Mesendoderm (in vitro differentiated cells): ENCODE data around the gene USP7.

Experiments used
- DNase-seq: peaks from one replicate; pipeline ENCODE4 v3.0.0; 2013
- H2AK5ac ChIP-seq: 2 replicates; pipeline ENCODE4 v1.6.1; 2013; ENCODE audit warnings: low read length, inconsistent platforms
- H2BK120ac ChIP-seq: 2 replicates; pipeline ENCODE4 v1.6.1; 2013; ENCODE audit warnings: low read depth, mild to moderate bottlenecking, low read length, moderate library complexity, mixed read lengths
- H2BK15ac ChIP-seq: replicated peaks from 2 replicates; pipeline ENCODE4 v1.6.1; 2013; ENCODE audit warnings: low read depth, mild to moderate bottlenecking, moderate library complexity
- H2BK5ac ChIP-seq: 2 replicates; pipeline ENCODE4 v1.6.1; 2013; ENCODE audit warnings: low read length, inconsistent platforms
- H3K18ac ChIP-seq: 2 replicates; pipeline ENCODE4 v1.6.1; 2013; ENCODE audit warnings: mild to moderate bottlenecking, low read length, mixed read lengths
- H3K23ac ChIP-seq: one replicate; pipeline ENCODE4 v1.6.1; 2013; ENCODE audit warnings: low read length
- H3K27ac ChIP-seq: 2 replicates; pipeline ENCODE4 v1.5.1; 2013; ENCODE audit warnings: low read depth, mild to moderate bottlenecking, inconsistent platforms, low read length, moderate library complexity
- H3K27me3 ChIP-seq: 2 replicates; pipeline ENCODE4 v1.6.1; 2013; ENCODE audit warnings: low read length, control low read depth, mild to moderate bottlenecking, inconsistent platforms; ENCODE audit not compliant: insufficient read depth, poor library complexity
- H3K36me3 ChIP-seq: 2 replicates; pipeline ENCODE4 v1.6.1; 2013; ENCODE audit warnings: low read length, inconsistent platforms; ENCODE audit not compliant: control insufficient read depth, insufficient read depth
- H3K4ac ChIP-seq: one replicate; pipeline ENCODE4 v1.6.1; 2013; ENCODE audit warnings: low read depth, mild to moderate bottlenecking, low read length, moderate library complexity
- H3K4me1 ChIP-seq: 2 replicates; pipeline ENCODE4 v1.6.1; 2013; ENCODE audit warnings: low read depth, low read length, inconsistent platforms; ENCODE audit not compliant: control insufficient read depth
- H3K4me2 ChIP-seq: 2 replicates; pipeline ENCODE4 v1.6.1; 2013; ENCODE audit warnings: low read length
- H3K4me3 ChIP-seq: 2 replicates; pipeline ENCODE4 v1.5.1; 2013; ENCODE audit warnings: mild to moderate bottlenecking, low read length
- H3K56ac ChIP-seq: one replicate; pipeline ENCODE4 v1.6.1; 2013; ENCODE audit warnings: low read length
- H3K79me1 ChIP-seq: 2 replicates; pipeline ENCODE4 v1.6.1; 2013; ENCODE audit warnings: low read length, inconsistent platforms
- H3K79me2 ChIP-seq: 2 replicates; pipeline ENCODE4 v1.6.1; 2013; ENCODE audit warnings: mild to moderate bottlenecking, low read length; ENCODE audit not compliant: control insufficient read depth, insufficient read depth
- H3K9ac ChIP-seq: 2 replicates; pipeline ENCODE4 v1.6.1; 2013; ENCODE audit warnings: low read length, inconsistent platforms
- H4K5ac ChIP-seq: one replicate; pipeline ENCODE4 v1.6.1; 2013; ENCODE audit warnings: low read length
- H4K8ac ChIP-seq: one replicate; pipeline ENCODE4 v1.6.1; 2013; ENCODE audit warnings: low read depth, mild to moderate bottlenecking, control low read depth, low read length, moderate library complexity
- WGBS: extraction: QIAGEN DNeasy Blood & Tissue Kit; methylation state at CpG from one replicate; pipeline ENCODE4 v1.1.7; 2013; ENCODE audit warnings: low lambda C conversion rate, missing lambda C conversion rate; ENCODE audit not compliant: insufficient coverage; ENCODE audit errors: extremely low coverage; 5-methylcytosine and 5-hydroxymethylcytosine counted together

USP7 gene

DNA sequence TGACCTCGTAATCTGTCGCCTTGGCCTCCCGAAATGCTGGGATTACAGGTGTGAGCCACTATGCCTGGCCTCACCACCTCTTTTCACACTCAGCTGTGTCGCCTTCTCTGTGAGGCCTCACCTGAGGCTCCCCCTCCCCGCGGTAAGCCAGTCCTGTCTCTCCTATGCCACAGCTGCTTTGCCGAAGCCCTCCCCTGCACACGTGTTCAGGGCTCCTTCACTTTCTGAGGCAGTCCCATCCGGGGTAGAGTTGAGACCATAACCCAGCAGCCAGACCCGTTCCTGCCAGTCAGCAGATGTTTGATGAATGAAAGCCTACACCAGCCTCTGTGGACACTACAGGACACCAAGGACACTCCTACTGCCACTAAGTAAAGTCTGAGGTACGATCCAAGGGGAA, 10.6 kb downstream of the USP7 start:
- no peak overlapping the region for H3K4ac ChIP-seq
- H3K79me2 ChIP-seq, result peaks cover 94% of the 10 kb centered on the region
- no peak overlapping the region for H4K5ac ChIP-seq
- H3K27ac ChIP-seq, result no peak overlapping the region
- no peak overlapping the region for H4K8ac ChIP-seq
- no peaks in the 10 kb centered on the region for H3K27me3 ChIP-seq
- no peak overlapping the region for H3K4me2 ChIP-seq
- peaks cover 10% of the 10 kb centered on the region for H3K79me1 ChIP-seq
- no peak overlapping the region for H3K9ac ChIP-seq
- no CpG with 5 or more reads among the region's 11 CpGs for WGBS
- H2BK120ac ChIP-seq, result no peak overlapping the region
- no peak overlapping the region for H2AK5ac ChIP-seq
- DNase-seq, result no peak
- no peak overlapping the region for H2BK15ac ChIP-seq
- no peak overlapping the region for H3K4me3 ChIP-seq
- H3K18ac ChIP-seq, result no peak overlapping the region
- peak overlapping the region; percentile 69 for H3K23ac ChIP-seq
- no peaks in the 10 kb centered on the region for H3K36me3 ChIP-seq
- H3K4me1 ChIP-seq, result peaks cover 21% of the 10 kb centered on the region
- H2BK5ac ChIP-seq, result no peak overlapping the region
- H3K56ac ChIP-seq, result no peak overlapping the region

GRCh38 chr16:8952281-8952751, 11.4 kb downstream of the USP7 start:
- Histone ChIP-seq H2BK120ac (no peak overlapping the region), H3K79me1 (peaks cover 8% of the 10 kb centered on the region), H3K18ac (no peak overlapping the region), H3K56ac (no peak overlapping the region), H3K36me3 (no peaks in the 10 kb centered on the region), H3K79me2 (peaks cover 94% of the 10 kb centered on the region), H3K27me3 (no peaks in the 10 kb centered on the region), H2BK5ac (no peak overlapping the region), H2AK5ac (no peak overlapping the region), H4K8ac (no peak overlapping the region), H4K5ac (no peak overlapping the region), H3K23ac (no peak overlapping the region), H3K4ac (no peak overlapping the region), H2BK15ac (no peak overlapping the region), H3K27ac (no peak overlapping the region), H3K4me3 (no peak overlapping the region), H3K4me2 (no peak overlapping the region), H3K4me1 (peaks cover 18% of the 10 kb centered on the region), H3K9ac (no peak overlapping the region)
- no peak for DNase-seq
- WGBS, result no CpG with 5 or more reads among the region's 7 CpGs

DNA sequence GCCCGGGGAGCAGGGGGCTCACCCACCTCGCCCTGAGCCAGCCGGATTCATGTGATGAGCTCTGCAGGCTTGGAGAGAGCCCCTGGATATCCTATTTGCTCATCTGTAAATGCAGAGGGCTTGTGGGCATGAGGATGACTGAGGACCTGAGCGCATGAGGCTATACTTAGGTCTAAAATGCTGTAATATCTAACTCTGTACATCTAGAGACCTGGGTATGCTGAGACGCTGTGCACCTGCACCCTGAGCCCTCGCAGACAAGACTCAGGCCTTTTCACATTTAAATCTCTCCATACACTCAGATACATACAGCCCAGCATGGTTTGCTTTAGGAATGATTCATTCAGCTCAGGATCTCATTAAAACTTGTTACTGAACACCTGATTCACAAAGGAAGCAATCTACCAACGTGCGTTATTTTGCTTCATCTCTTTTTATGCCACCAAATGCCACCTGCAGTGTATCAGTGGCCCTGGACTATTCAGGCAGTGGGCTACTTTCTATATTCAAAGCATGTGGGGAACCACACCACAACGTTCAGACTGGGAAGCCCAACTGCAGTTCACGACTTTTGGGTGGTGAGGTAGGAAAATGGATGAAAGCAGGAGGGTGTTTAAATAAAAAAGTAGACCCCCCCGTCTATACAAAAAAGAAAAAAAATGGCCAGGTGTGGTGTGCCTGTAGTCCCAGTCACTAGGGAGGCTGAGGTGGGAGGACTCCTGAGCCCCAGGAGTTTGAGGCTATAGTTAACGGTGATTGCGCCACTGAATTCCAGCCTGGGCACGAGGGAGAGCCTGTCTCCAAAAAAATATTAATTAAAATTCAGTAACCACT, 12.0 kb downstream of the USP7 start:
- no peak overlapping the region for H3K23ac ChIP-seq
- H2BK15ac ChIP-seq, result no peak overlapping the region
- H2AK5ac ChIP-seq, result no peak overlapping the region
- no peak overlapping the region for H3K56ac ChIP-seq
- no peak overlapping the region for H4K8ac ChIP-seq
- H3K18ac ChIP-seq, result no peak overlapping the region
- H3K4me3 ChIP-seq, result no peak overlapping the region
- no peak overlapping the region for H4K5ac ChIP-seq
- H3K36me3 ChIP-seq, result no peaks in the 10 kb centered on the region
- no peak overlapping the region for H3K27ac ChIP-seq
- H2BK5ac ChIP-seq, result no peak overlapping the region
- H2BK120ac ChIP-seq, result no peak overlapping the region
- no peak overlapping the region for H3K4ac ChIP-seq
- no peaks in the 10 kb centered on the region for H3K27me3 ChIP-seq
- no peak overlapping the region for H3K4me2 ChIP-seq
- WGBS, result no CpG with 5 or more reads among the region's 14 CpGs
- H3K9ac ChIP-seq, result no peak overlapping the region
- peaks cover 18% of the 10 kb centered on the region for H3K4me1 ChIP-seq
- H3K79me1 ChIP-seq, result peaks cover 8% of the 10 kb centered on the region
- H3K79me2 ChIP-seq, result peaks cover 93% of the 10 kb centered on the region
- no peak for DNase-seq

DNA sequence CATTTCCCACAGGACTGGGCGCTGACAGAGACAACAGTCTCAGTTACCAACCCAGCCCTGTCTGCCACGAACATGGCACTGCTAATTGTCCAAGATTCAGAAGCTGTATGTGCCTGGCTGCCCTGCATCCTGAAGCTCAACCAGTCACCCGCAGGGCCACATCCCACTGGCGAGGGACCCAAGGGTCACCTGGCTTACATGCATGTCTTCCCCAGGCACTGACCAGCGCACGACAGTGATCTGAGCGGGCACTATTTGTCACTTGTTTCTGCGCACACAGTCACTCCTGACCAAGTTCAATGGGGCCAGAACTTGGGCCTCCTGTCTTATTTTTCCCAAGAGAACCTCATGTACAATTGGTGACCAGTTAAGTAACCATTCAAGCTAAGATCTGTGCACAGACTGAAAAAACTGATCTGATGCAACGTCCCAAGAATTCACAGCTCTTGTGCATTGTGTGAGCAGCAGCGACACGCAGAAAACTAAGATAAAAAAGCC, 13.1 kb downstream of the USP7 start:
- Histone ChIP-seq H3K4me3 (no peak overlapping the region), H3K23ac (no peak overlapping the region), H4K5ac (no peak overlapping the region), H3K18ac (no peak overlapping the region), H3K4me1 (peaks cover 18% of the 10 kb centered on the region), H3K79me2 (peaks cover 93% of the 10 kb centered on the region), H3K4ac (no peak overlapping the region), H3K36me3 (no peaks in the 10 kb centered on the region), H3K27me3 (no peaks in the 10 kb centered on the region), H2BK5ac (no peak overlapping the region), H2BK120ac (no peak overlapping the region), H3K27ac (no peak overlapping the region), H3K4me2 (no peak overlapping the region), H3K9ac (no peak overlapping the region), H3K79me1 (peaks cover 8% of the 10 kb centered on the region), H2BK15ac (no peak overlapping the region), H2AK5ac (no peak overlapping the region), H3K56ac (peak overlapping the region; percentile 66), H4K8ac (no peak overlapping the region)
- WGBS, result no CpG with 5 or more reads among the region's 11 CpGs
- peak; percentile 26 for DNase-seq

DNA sequence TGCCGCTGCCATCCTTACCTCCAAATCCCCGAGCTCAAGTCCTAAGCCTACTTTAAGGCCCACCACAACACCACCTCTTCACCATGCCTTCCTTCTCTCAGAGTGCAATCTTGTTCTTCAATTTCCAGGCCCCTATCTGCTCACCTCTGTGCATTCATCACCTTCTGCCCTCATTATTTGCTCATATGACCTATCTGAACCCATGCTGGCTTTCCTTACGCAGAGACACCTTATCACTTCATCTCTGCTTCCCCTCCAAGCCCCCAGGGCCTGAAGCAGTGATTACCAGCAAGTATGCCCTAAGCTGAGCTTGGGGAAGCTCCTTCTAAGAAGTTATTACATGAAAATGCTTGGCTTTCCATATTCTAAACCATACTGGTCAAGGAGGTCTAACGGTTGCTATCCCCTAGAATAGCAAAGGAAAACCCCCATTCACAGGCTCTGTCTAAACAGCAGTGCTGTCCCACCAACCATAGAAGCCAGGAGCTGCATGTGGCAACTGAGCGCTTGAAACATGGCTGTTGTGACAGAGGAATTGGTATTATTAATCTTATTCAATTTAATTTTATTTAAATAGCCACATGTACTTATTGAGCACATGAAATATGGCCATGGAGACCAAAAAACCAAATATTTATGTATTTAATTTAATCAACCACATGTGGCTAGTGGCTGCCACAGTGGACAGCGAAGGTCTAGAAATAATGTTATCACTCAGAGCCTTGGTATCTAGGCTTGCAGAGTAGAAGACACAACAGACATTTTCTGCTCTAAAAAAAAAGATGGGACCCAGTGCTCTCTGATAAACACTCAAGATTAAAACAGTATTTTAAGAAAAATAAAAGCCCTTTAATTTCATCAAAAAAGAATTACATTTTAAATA, 13.9 kb downstream of the USP7 start:
- no peak overlapping the region for H4K5ac ChIP-seq
- H3K27ac ChIP-seq, result no peak overlapping the region

More for the DNA sequence above, 13.9 kb downstream of the USP7 start:
- Histone ChIP-seq H2BK120ac (no peak overlapping the region), H3K79me1 (peaks cover 8% of the 10 kb centered on the region), H2BK15ac (no peak overlapping the region), H3K9ac (no peak overlapping the region), H3K4me2 (no peak overlapping the region), H4K8ac (no peak overlapping the region), H2AK5ac (no peak overlapping the region), H3K4me1 (peaks cover 18% of the 10 kb centered on the region), H2BK5ac (no peak overlapping the region), H3K23ac (no peak overlapping the region), H3K4me3 (no peak overlapping the region), H3K36me3 (no peaks in the 10 kb centered on the region), H3K18ac (no peak overlapping the region), H3K4ac (no peak overlapping the region), H3K79me2 (peaks cover 93% of the 10 kb centered on the region), H3K27me3 (no peaks in the 10 kb centered on the region), H3K56ac (no peak overlapping the region)
- DNase-seq, result peak; percentile 81
- no CpG with 5 or more reads among the region's 6 CpGs for WGBS
